GM12878 (cell line): ENCODE data around the gene IL6R. TPM values are rescaled to one million over a fixed set of nuclear protein-coding genes. Genes with fewer than 3 reads are reported as not detected.

Experiments used
- ATAC-seq: fragments of 200-7000 bp; cut with Tn5 transposase; 3 replicates; pipeline ENCODE4 v1.9.1; 2020; ENCODE audit warnings: mild to moderate bottlenecking, moderate library complexity
- BruUV-seq: library from RNA; stranded (reverse); fragments of 400-500 nt; replicated peaks from 2 replicates; lab custom pipeline; 2021; lab: Mats Ljungman, UMichigan
- CTCF ChIA-PET: fragments of 300-600 bp; sonication (Branson Sonifier 250); formaldehyde crosslinking; extraction: SDS; loops from one replicate; lab custom pipeline; 2021; ENCODE audit warnings: inconsistent platforms; lab: Yijun Ruan, JAX
- POLR2A ChIA-PET: fragments of 350-600 bp; formaldehyde crosslinking; extraction: SDS; loops from one replicate; lab custom pipeline; 2021; ENCODE audit warnings: inconsistent platforms; lab: Charles Lee
- RAD21 ChIA-PET: fragments of 300-600 bp; sonication (Branson Sonifier 250); formaldehyde crosslinking; loops from one replicate; lab custom pipeline; 2023; ENCODE audit warnings: antibody characterized with exemption; ENCODE audit not compliant: unreplicated experiment; lab: Charles Lee
- SMC1A ChIA-PET: fragments of 300-600 bp; sonication (Branson Sonifier 250); formaldehyde crosslinking; loops from one replicate; lab custom pipeline; 2023; ENCODE audit not compliant: unreplicated experiment, uncharacterized antibody; lab: Charles Lee
- DNase-seq: peaks from one replicate; pipeline ENCODE4 v3.0.0-alpha.2; 2011; ENCODE audit warnings: low read depth, low spot score
- FAIRE-seq: peaks from 3 replicates; lab custom pipeline; 2011; peaks lifted over from hg19 to GRCh38; lab: Jason Lieb, UNC
- H2AFZ ChIP-seq: 2 replicates; pipeline ENCODE4 v1.6.0; 2011; ENCODE audit warnings: low read depth, low read length, control low read depth; ENCODE audit not compliant: control insufficient read depth
- H3K27ac ChIP-seq: 2 replicates; pipeline ENCODE4 v1.5.1; 2011; ENCODE audit warnings: control low read depth; ENCODE audit not compliant: control insufficient read depth, insufficient read depth
- H3K27me3 ChIP-seq, 2 experiments: replicated peaks in 1 of 2; 2 replicates each; pipeline versions ENCODE4 v1.6.0 to v1.6.1; 2011; ENCODE audit warnings: low read length in 1 of 2; ENCODE audit not compliant: control insufficient read depth in 2 of 2, insufficient read depth in 2 of 2
- H3K36me3 ChIP-seq, 2 experiments: 2 replicates each; pipeline ENCODE4 v1.5.1; 2011; ENCODE audit warnings: low read length in 1 of 2; ENCODE audit not compliant: control insufficient read depth in 2 of 2, insufficient read depth in 2 of 2
- H3K4me1 ChIP-seq: 2 replicates; pipeline ENCODE4 v1.6.1; 2011; ENCODE audit warnings: mild to moderate bottlenecking, low read length, moderate library complexity, mixed read lengths; ENCODE audit not compliant: control insufficient read depth, insufficient read depth
- H3K4me2 ChIP-seq: 2 replicates; pipeline ENCODE4 v1.6.0; 2011; ENCODE audit warnings: control low read depth; ENCODE audit not compliant: control insufficient read depth, insufficient read depth
- H3K4me3 ChIP-seq: fragments of 200-600 bp; sonication (generic); 2 replicates; pipeline ENCODE4 v1.5.1; 2016
- H3K79me2 ChIP-seq: 2 replicates; pipeline ENCODE4 v1.6.0; 2011; ENCODE audit warnings: low read length; ENCODE audit not compliant: control insufficient read depth, insufficient read depth
- H3K9ac ChIP-seq: 2 replicates; pipeline ENCODE4 v1.8.0; 2011; ENCODE audit warnings: low read length, control low read depth, mixed read lengths; ENCODE audit not compliant: control insufficient read depth, insufficient read depth
- H3K9me3 ChIP-seq: replicated peaks from 3 replicates; pipeline ENCODE4 v1.5.1; 2011; ENCODE audit warnings: mild to moderate bottlenecking, low read length; ENCODE audit not compliant: control insufficient read depth, insufficient read depth
- H4K20me1 ChIP-seq: 2 replicates; pipeline ENCODE4 v1.6.0; 2011; ENCODE audit not compliant: control insufficient read depth, insufficient read depth
- BHLHE40 ChIP-seq, 2 experiments: fragments of 450-650 bp in 1 of 2; IDR thresholded peaks; 2 replicates each; pipeline ENCODE4 v1.6.1; 2011 to 2017; ENCODE audit warnings: low read depth in 2 of 2, borderline replicate concordance in 1 of 2, improper control_type of control experiment in 1 of 2, low read length in 1 of 2, mild to moderate bottlenecking in 1 of 2
- IRF5 ChIP-seq: fragments of 450-650 bp; IDR thresholded peaks from 2 replicates; pipeline ENCODE4 v1.6.1; 2017; ENCODE audit warnings: borderline replicate concordance
- MEF2B ChIP-seq: fragments of 450-650 bp; IDR thresholded peaks from 2 replicates; pipeline ENCODE4 v1.6.1; 2018; ENCODE audit warnings: mild to moderate bottlenecking, moderate library complexity; ENCODE audit not compliant: partially characterized antibody, poor library complexity, severe bottlenecking
- NR2C2 ChIP-seq: IDR thresholded peaks from 2 replicates; pipeline ENCODE4 v1.6.1; 2011; ENCODE audit warnings: borderline replicate concordance, low read depth; ENCODE audit not compliant: control insufficient read depth, insufficient read length
- RFX5 ChIP-seq: IDR thresholded peaks from 2 replicates; pipeline ENCODE4 v1.6.1; 2011; ENCODE audit warnings: low read depth, low read length, improper control_type of control experiment
- SMAD5 ChIP-seq: IDR thresholded peaks from 2 replicates; pipeline ENCODE4 v1.6.1; 2016; ENCODE audit warnings: antibody characterized with exemption, low read depth
- SREBF2 ChIP-seq: IDR thresholded peaks from 2 replicates; pipeline ENCODE4 v1.6.1; 2012; ENCODE audit warnings: mild to moderate bottlenecking, low read length
- STAT1 ChIP-seq: fragments of 450-650 bp; conservative IDR thresholded peaks from 2 replicates; pipeline ENCODE4 v1.6.1; 2014; ENCODE audit warnings: antibody characterized with exemption, mild to moderate bottlenecking
- ZBED1 ChIP-seq: IDR thresholded peaks from 2 replicates; pipeline ENCODE4 v1.6.1; 2016; ENCODE audit warnings: borderline replicate concordance
- WGBS: methylation state at CpG from one replicate; pipeline ENCODE4 v1.1.6; 2016; ENCODE audit warnings: low lambda C conversion rate; ENCODE audit not compliant: insufficient replicate concordance, insufficient coverage; ENCODE audit errors: missing lambda C conversion rate; 5-methylcytosine and 5-hydroxymethylcytosine counted together
- in situ Hi-C: fragments of 300-500 bp; cut with MboI; formaldehyde crosslinking; loops from 9 replicates; pipeline ENCODE4 v1.14.3; 2018; ENCODE audit warnings: mixed read lengths
- intact Hi-C: fragments of 100-400 bp; cut with micrococcal nuclease; formaldehyde crosslinking; loops from one replicate; pipeline ENCODE4 v1.14.2; 2022; ENCODE audit not compliant: unreplicated experiment
- polyA plus RNA-seq, 11 experiments: library from polyadenylated mRNA; depleted of rRNA in 4 of 11; unstranded in 6 of 11; stranded (reverse) in 5 of 11; fragments of >200 nt; fragmentation: Nextera tagmentation in 4 of 11; fragmentation: Illumina TruSeq in 1 of 11; extraction: Ambion mirVana in 4 of 11; extraction: Trizol in 1 of 11; gene quantifications; 1 replicate in 1 of 11; 2 replicates in 10 of 11; pipeline versions ENCODE4 v1.2.1 to v1.2.3, GENCODE V29; 2011 to 2016; ENCODE audit warnings: inconsistent platforms in 2 of 11, missing spikeins in 2 of 11, low read depth in 1 of 11
- total RNA-seq, 4 experiments: library from RNA; depleted of rRNA in 3 of 4; stranded (reverse); fragments of >200 nt in 3 of 4; fragmentation: Illumina TruSeq in 1 of 4; extraction: Trizol in 1 of 4; gene quantifications; 2 replicates each; pipeline versions ENCODE4 v1.2.1 to v1.2.3, GENCODE V29; 2013 to 2021
- TF ChIP-seq, protein P1 (sequence below): IDR thresholded peaks from 2 replicates; pipeline ENCODE4 v1.6.1; 2011; ENCODE audit warnings: borderline replicate concordance, low read depth, mild to moderate bottlenecking, moderate library complexity, low read length; ENCODE audit not compliant: insufficient read depth, poor library complexity, severe bottlenecking

Gene IL6R
- total and polyA plus RNA-seq, 10 of the 15 experiments (the other 5 are each of a cell fraction or from before 2014, with no cell fraction given), result 1.9 to 43.4 (median 17.5) TPM

- in situ Hi-C loops, result no loop called here
Measured at GRCh38 chr1:154500533-154500932, 95.4 kb downstream of the IL6R start.

More at GRCh38 chr1:154500533-154500932, 95.4 kb downstream of the IL6R start:
- no peak overlapping the region for H3K9ac ChIP-seq
- ChIA-PET SMC1A (interaction anchor here (1.5 to 1.9 kb wide), 2 partner anchors 11 to 20 kb away, joined by 6 to 7 read pairs; no protein-coding TSS in a partner anchor), CTCF (interaction anchor here (1.1 kb wide), 1 partner anchor 19 kb away, joined by 5 read pairs; no protein-coding TSS in a partner anchor), RAD21 (interaction anchor here (0.9 to 1.2 kb wide), 4 partner anchors 8 to 46 kb away, joined by 3 read pairs; no protein-coding TSS in a partner anchor), POLR2A (interaction anchor here (0.9 kb wide), 1 partner anchor 14 kb away, joined by 3 read pairs; no protein-coding TSS in a partner anchor)
- no peak overlapping the region for H3K4me2 ChIP-seq
- peaks cover 6 to 10% of the 10 kb centered on the region in 2 experiments for H3K27me3 ChIP-seq
- DNase-seq (no peak), ATAC-seq (no peak), FAIRE-seq (no peak)
- no peaks in the 10 kb centered on the region; the same call in 2 of the 3 replicates for H3K9me3 ChIP-seq
- intact Hi-C loops, result no loop called here
- H3K4me1 ChIP-seq, result peaks cover 17% of the 10 kb centered on the region
- no peaks in the 10 kb centered on the region for H3K79me2 ChIP-seq
- H3K4me3 ChIP-seq, result no peak overlapping the region
- H3K27ac ChIP-seq, result no peak overlapping the region
- H2AFZ ChIP-seq, result no peak overlapping the region
- no peaks in the 10 kb centered on the region for H3K36me3 ChIP-seq
- 85% methylated on average over 8 of the region's 8 CpGs for WGBS
- TF ChIP-seq, protein P1, sequence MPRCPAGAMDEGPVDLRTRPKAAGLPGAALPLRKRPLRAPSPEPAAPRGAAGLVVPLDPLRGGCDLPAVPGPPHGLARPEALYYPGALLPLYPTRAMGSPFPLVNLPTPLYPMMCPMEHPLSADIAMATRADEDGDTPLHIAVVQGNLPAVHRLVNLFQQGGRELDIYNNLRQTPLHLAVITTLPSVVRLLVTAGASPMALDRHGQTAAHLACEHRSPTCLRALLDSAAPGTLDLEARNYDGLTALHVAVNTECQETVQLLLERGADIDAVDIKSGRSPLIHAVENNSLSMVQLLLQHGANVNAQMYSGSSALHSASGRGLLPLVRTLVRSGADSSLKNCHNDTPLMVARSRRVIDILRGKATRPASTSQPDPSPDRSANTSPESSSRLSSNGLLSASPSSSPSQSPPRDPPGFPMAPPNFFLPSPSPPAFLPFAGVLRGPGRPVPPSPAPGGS, result no peak
- no peak for TF ChIP-seq BHLHE40 (IDR thresholded peaks at IDR 0.05; ENCODE audit: borderline replicate concordance in 1 of 2, low read depth in 2 of 2, low read length in 1 of 2)
- TF ChIP-seq MEF2B, result no peak
- TF ChIP-seq NR2C2, result no peak
- TF ChIP-seq SMAD5, result no peak
- TF ChIP-seq ZBED1, result no peak
- TF ChIP-seq STAT1, result no peak
- no peak for TF ChIP-seq SREBF2
- TF ChIP-seq RFX5, result no peak
- no peak for TF ChIP-seq IRF5
- BruUV-seq, result no TSS peak
- no peaks in the 10 kb centered on the region for H4K20me1 ChIP-seq
